CD4-positive, alpha-beta T cell treated with Interleukin-2 at 100 ng/mL for 4 hours (primary cell): ENCODE data around the gene TRIP13.
A peak's percentile ranks its signal among the peaks of the same experiment; 100 is the strongest.

Source experiments
- DNase-seq: peaks from one replicate; pipeline ENCODE4 v3.0.0-alpha.2; 2020; ENCODE audit warnings: low spot score

TRIP13 gene

DNA sequence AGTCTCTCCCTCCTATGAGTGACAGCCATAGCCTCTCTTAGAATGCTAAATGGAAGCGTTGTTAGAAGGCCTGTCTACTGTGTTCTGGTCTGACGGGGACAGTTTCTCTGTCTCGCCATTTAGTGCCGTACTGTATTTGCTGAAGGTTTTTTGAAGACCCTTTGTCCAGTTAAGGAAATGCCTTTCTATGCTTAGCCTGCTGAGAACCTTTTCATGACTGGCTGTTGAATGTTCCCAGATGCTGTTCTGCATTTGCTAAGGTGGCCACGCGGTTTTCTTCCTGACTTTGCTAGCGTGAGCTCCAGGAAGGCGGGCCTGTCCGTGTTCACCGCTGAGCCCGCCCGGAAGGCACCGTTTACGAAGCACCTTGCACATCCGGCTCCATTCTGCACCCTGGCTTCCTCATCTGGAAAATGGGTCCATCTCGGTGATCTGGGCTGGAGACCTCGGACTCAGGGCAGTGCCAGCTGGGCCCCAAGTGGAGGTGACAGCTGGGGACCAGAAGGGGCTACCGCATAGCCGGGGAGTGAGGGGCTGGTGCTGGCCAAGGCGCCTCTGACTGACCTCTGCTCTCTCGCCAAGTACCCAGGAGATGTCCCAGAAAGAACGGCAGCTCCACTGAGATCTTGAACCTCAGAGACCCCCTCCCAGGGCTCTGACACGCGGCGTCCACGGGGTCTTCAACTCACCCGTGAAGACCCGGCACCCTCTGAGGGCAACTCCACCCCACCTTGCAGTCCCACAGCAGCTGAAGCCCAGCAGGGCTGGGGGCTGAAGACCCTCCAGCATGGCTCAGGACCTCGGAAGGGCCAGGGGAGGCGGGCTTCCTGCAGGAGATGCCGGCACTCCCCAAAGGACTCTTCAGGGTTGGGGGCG is 63.4 kb downstream of the TRIP13 start:
- DNase-seq = no peak

GRCh38 chr5:956941-957747 is 64.5 kb downstream of the TRIP13 start:
- DNase-seq = no peak

GRCh38 chr5:957748-958485 is 65.2 kb downstream of the TRIP13 start:
- DNase-seq = no peak

GRCh38 chr5:958701-959571 is 66.3 kb downstream of the TRIP13 start:
- no peak for DNase-seq

GRCh38 chr5:959581-960531 is 67.2 kb downstream of the TRIP13 start:
- DNase-seq = no peak

DNA sequence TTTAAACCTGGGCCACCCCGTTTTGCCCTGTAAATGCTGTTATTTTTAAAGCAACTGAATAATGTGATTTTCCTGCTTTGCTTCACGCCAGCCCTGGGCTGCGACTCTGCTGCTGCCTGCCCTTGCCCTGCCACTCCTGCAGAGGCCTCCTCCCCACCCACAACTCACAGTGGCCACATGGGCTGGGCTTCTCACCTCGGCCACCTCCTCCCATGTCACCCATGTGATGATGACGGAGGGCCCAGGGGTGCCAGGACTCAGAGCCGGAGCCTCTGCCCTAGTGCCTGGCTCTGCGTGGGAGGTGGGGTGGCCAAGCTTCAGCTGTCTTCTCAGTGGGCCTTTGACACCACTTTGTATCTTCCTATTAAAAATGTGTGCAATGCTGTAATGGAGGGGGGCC is 67.9 kb downstream of the TRIP13 start:
- no peak for DNase-seq

DNA sequence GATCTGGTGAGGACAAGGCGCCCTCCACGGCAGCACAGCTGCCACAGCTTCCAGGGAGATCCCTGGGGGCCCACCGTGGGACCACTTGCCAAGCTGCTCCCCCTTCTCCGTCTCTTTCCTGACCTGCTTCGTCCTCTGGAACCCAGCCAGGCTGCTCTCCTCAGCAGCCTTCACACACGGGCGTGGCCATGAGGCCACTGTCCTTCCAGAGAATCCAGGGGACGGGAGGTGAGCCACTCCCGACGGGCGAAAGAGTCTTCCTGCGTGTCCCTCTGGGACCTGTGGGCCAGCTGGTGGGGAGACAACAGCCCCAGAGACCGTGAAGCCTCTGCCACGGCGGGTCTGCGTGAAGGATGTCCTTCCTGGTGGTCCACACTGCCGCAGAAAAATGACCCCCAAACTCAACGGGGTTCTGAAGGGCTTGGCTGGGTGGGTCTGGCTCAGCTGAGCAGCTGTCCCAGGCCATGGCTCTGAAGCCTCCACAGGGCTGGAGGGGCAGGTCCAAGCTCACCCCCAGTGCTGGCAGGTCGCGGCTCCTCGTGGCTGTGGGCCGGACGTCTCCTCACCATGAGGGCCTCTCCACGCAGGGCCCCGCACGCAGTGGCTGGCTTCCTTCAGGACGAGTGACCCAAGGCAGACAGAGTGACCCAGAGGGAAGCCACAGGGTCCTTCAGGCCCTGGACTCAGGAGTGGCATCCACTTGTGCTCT is 68.5 kb downstream of the TRIP13 start:
- DNase-seq = no peak

DNA sequence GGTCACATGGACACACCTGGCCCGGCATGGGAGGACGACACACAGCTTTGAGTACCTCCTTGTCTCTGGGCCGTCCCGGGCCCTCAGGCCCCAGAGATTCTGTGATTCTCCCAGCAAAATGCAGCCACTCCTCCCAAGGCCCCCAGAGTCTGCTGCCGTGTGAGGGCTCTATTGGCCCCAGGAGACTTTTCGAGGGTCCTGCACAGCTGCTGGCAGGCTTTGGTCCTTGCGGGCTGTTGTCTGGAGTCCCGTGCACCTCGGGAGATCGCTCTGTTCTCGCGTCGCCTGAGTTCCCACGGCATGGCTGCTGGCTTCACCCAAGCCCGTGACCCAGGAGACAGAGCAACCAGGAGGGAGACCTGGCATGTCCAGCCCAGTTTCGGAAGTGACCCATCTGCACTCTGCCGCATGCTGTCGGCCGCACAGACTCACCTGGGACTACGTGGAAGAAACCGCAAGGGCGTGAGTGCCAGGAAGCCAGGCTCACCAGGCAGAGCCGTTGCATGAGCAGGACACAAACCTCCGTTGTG is 69.1 kb downstream of the TRIP13 start:
- no peak for DNase-seq

GRCh38 chr5:962386-962785 is 69.7 kb downstream of the TRIP13 start:
- DNase-seq = no peak

- DNase-seq = no peak
These were observed 70.1 kb downstream of the TRIP13 start for GRCh38 chr5:962801-963200.

DNA sequence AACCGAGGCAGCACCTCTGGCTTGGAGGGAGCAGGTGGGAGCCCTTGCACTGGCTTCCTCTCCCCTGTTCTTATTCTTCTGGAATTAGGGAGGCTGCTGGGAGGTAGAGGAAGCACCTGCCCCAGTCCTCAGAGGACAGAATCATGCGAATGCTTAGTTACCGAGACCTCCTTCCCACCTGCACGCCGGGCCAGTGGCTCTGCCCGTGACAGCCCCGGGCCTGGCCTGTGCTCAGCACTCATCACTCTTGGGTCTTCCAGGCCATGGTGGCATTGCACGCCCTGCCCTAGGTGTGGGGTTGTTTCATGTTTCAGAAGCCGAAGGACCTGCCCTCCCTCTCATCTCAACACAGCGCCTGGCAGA is 70.6 kb downstream of the TRIP13 start:
- DNase-seq = no peak

DNA sequence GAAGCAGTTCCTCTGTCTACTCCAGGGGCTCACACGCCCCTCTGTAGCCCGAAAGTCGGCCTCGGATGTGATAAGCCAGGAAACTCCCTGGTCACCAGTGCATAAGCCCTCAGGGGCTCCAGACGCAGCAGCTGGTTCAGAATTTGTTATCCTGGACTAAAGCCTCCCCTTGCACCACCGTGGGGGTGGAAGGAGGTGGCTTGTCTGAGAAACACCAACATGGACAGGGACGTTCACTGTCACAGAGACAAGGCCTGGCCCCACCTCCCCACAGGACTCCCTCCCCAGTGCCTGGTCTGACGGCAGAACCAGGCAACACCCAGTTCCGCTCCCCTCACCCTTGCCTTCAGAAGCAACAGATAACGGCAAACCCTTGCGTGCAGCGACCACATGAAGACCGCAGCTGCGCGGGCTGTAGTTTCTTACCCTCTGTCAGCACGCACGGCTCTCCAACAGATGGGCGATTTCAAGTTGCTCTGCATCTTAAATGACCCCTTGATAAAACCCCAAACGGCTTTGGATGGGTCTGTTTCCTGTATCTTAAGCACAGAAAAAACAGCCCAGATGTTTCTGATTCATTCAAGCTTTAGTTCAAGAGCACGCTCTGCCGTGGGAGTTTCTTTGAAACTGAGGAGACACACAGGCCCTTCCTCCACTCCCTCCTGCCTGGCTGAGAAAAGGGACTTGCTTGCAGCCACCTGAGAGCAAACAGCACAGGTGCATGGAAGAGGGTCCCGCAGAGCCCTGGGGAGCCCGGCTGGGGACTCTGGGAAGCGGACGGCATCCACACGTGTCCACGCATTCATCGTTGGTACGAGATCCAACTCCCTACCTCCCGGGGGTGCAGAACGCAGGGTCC is 71.2 kb downstream of the TRIP13 start:
- DNase-seq = peak; percentile 7

GRCh38 chr5:964821-965220 is 72.1 kb downstream of the TRIP13 start:
- DNase-seq = no peak

- no peak for DNase-seq
These were observed 73.1 kb downstream of the TRIP13 start for GRCh38 chr5:965604-966344.

DNA sequence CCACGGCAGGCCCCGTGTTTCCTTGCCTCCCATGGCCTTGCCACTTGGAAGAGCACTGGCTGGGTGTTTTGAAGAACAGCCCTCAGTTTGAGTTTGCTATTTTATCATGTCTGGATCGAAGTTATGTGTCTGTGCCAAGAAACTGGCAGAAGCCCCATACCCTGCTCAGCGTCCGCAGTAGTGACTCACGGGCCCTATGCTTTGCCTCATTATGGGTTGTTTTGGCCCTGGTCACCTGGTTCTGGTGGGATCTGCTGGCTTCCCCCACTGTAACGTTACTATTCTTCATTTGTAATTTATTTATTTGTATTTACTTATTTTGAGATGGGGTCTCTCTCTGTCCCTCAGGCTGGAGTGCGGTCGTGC is 73.6 kb downstream of the TRIP13 start:
- no peak for DNase-seq

DNA sequence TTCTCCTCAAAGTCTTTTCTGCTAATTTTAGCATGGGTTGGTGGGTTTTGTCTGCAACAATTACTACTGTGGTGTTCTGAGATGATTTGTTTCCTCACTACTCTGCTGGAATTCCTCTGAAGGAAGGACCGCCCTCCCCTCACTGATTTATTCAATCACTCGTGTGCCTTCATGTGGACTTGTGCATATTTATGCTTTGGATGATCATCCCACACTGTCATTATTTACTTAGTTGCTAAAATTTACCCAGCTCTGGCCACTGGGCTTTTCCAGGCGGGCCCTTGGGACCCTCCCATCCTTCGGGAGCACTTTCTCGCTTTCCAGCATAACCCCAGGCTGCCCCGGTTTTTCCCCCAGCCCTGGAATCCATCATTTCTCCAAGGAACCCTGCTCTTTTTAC is 74.3 kb downstream of the TRIP13 start:
- DNase-seq = no peak
